ENCODE data around the gene CAMSAP2.

DNA sequence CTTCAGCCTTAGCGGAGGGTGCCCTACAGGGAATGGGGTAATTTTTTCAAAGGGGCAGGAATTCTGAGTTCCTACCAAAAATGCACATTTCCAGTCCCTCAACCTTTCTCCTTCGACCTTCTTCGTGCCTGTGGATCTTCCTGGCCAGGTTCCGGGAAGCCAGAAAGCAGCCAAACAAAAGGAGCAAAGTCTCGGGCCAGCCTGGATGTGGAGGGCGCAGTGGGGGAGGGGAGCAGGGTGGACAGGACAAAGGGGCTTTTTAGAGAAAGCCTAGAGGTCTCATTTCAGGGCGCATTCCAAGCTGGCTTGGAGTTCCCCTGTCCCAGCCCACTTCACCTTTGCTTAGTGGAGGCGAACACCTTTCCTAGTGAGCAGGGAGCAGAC, 153.1 kb downstream of the CAMSAP2 start:
- TF ChIP-seq, protein P1, sequence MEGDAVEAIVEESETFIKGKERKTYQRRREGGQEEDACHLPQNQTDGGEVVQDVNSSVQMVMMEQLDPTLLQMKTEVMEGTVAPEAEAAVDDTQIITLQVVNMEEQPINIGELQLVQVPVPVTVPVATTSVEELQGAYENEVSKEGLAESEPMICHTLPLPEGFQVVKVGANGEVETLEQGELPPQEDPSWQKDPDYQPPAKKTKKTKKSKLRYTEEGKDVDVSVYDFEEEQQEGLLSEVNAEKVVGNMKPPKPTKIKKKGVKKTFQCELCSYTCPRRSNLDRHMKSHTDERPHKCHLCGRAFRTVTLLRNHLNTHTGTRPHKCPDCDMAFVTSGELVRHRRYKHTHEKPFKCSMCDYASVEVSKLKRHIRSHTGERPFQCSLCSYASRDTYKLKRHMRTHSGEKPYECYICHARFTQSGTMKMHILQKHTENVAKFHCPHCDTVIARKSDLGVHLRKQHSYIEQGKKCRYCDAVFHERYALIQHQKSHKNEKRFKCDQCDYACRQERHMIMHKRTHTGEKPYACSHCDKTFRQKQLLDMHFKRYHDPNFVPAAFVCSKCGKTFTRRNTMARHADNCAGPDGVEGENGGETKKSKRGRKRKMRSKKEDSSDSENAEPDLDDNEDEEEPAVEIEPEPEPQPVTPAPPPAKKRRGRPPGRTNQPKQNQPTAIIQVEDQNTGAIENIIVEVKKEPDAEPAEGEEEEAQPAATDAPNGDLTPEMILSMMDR (IDR thresholded peaks at IDR 0.05; ENCODE audit: low read length), result no peak
- no peak for TF ChIP-seq EZH2 (IDR thresholded peaks at IDR 0.05; ENCODE audit: borderline replicate concordance, low read length)
